Measurements from ENCODE around the gene EIF4A3.

Gene EIF4A3

DNA sequence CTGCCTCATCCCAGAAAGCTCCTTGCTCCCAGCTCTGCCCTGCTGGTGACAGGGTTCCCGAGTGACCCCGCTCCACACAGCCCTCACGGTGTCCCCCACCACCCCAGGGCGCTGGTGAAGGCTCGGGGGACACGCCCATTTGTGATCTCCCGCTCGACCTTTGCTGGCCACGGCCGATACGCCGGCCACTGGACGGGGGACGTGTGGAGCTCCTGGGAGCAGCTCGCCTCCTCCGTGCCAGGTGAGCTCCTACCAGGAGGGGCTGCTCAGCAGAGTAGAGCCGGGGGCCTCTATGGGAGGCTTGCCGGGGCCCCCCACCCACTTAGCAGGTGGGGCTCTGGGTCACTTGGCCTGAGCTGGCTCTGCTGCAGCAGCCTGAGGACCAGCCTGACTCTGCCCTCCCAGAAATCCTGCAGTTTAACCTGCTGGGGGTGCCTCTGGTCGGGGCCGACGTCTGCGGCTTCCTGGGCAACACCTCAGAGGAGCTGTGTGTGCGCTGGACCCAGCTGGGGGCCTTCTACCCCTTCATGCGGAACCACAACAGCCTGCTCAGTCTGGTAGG, 34.4 kb downstream of the EIF4A3 start:
- no peak for DNase-seq (ENCODE audit: low read depth)

DNA sequence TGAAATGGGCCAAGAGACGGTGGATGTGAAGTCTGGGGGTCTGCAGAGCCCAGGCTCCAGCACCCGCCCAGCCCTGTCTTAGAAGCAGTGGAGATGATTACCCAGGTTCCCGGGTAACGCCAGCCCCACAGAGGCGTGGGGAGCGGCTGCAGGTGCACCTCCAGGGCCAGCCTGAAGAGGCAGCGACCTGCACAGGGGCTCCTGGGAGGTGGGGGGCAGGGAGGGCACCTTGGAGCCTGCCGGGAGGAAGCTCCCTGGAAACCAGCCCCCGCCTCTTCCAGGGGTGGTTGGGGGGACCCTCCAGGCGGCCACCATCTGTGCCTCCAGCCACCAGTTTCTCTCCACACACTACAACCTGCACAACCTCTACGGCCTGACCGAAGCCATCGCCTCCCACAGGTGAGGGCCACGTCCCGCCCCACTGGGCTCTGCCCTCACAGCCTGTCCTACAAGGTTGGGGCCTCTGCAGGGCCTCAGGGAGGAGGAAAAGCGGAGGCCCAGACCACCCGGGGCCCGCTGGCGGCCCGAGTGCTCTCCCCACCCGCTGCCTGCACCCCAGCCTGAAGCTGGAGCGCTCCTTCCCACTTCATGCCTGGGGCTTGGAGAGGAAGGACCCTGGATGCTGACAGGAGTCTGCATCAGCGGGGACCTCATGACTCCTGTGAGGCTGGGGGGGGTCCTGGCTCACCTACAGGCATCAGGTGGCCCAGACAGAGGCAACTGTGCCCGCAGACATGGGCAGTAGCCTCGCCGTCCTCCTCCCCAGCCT, 35.0 kb downstream of the EIF4A3 start:
- DNase-seq (ENCODE audit: low read depth): no peak

DNA sequence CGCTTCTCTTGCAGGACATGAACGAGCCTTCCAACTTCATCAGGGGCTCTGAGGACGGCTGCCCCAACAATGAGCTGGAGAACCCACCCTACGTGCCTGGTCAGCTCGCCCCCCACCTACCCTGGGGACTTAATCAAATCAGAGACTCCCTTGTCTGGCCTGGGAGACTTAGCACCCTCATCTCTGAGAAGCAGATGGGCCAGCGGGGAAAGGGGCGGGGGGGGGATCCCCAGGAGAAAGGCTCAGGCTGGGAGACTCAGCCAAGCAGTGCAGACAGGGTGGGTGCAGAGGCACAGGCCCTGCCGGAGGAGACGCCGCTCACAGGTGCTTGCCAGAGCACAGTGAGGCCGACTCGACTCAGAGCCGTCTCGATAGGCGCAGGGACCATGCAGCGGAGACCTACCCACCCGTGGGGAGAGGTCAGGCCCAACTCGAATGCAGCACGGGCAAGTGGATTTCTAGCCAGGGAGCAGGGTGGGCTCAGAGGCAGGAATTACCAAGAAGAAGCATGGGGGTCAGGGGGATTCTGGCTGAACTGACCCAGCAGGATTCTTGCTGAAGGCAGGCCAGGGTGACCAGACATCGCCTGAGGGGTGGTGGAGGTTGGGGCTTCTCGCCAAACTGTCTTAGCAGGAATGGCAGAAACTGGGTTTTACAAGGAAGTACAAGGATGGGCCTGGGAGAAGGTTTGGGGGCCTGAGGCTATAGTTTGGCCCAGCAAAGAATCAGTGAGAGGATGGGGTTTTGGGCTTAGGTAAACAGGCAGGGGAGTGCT, 35.8 kb downstream of the EIF4A3 start:
- no peak for DNase-seq (ENCODE audit: low read depth)

DNA sequence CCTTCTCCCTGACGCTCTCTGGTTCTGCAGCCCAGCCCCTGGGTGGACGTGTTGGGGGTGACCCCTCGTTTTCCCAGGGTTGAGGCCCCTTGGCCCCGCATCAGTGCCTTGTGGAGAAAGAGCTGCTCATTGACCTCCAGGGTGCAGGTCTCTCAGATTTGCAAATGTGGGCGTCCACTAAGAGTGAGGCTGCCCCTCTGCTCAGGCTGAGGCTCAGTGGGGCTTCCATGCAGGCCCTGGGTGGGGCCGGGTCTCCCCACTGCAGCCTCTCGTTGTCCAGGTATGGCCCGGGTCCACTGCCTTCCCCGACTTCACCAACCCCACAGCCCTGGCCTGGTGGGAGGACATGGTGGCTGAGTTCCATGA, 36.5 kb downstream of the EIF4A3 start:
- DNase-seq (ENCODE audit: low read depth): no peak

GRCh38 chr17:80109713-80110446, 37.0 kb downstream of the EIF4A3 start:
- DNase-seq (ENCODE audit: low read depth): no peak

DNA sequence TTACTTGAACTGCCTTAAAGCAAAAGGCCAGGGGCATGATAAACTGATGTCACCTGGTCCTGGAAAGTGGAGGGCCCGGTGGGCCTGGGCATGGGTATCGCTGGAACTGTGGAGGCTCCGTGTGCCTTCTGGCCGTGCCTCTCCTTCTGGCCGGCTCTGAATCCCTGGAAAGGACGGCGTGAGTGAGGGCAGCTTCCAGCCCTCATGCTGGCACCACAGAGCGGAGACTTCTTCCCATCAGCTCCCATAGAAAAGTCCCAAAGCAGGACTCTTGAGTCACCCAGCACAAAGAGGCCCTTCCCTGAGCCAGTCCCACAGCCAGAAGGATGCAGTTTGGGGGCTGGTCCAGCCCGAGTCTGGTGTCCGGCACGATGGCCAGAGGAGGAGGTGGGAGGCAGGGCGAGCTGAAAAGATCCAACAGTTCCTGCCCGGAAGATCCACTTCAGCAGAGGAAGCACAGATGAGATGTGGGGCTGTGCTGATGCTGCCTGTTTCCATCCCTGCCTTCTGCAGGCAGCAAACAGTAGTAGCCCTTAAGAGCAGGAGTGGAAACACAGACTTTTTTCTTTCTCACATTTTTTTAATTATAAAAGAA, 37.8 kb downstream of the EIF4A3 start:
- DNase-seq (ENCODE audit: low read depth): no peak

DNA sequence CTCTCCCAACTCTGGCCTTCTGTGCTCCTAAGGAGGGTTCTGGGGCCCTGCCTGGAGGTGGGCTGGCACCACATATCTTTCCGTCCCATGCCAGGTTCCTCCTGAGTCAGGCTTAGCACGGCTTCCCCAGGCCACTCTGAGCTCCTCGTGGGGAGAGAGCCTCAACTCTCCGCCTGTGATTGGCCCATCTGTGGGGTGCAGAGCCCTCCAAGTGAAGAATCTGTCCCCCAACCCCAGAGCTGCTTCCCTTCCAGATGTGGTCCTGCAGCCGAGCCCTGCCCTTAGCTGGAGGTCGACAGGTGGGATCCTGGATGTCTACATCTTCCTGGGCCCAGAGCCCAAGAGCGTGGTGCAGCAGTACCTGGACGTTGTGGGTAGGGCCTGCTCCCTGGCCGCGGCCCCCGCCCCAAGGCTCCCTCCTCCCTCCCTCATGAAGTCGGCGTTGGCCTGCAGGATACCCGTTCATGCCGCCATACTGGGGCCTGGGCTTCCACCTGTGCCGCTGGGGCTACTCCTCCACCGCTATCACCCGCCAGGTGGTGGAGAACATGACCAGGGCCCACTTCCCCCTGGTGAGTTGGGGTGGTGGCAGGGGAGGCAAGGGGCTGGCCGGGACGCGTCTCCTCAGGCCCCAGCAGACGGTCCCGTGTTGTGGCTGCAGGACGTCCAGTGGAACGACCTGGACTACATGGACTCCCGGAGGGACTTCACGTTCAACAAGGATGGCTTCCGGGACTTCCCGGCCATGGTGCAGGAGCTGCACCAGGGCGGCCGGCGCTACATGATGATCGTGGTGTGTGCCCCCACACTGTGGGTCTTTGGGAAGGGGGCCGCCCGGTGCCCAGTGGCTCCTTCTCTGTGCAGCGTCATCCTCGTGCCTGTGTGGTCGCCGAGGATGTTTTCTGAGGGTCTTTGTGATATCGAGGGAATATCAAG, 38.6 kb downstream of the EIF4A3 start:
- no peak for DNase-seq (ENCODE audit: low read depth)

GRCh38 chr17:80107231-80108021, 39.5 kb downstream of the EIF4A3 start:
- no peak for DNase-seq (ENCODE audit: low read depth)

- no peak for DNase-seq (ENCODE audit: low read depth)
These were observed 40.2 kb downstream of the EIF4A3 start for GRCh38 chr17:80106751-80107150.

- no peak for DNase-seq (ENCODE audit: low read depth)
These were observed 40.8 kb downstream of the EIF4A3 start for GRCh38 chr17:80106176-80106575.

GRCh38 chr17:80105762-80106161, 41.2 kb downstream of the EIF4A3 start:
- DNase-seq (ENCODE audit: low read depth): no peak

DNA sequence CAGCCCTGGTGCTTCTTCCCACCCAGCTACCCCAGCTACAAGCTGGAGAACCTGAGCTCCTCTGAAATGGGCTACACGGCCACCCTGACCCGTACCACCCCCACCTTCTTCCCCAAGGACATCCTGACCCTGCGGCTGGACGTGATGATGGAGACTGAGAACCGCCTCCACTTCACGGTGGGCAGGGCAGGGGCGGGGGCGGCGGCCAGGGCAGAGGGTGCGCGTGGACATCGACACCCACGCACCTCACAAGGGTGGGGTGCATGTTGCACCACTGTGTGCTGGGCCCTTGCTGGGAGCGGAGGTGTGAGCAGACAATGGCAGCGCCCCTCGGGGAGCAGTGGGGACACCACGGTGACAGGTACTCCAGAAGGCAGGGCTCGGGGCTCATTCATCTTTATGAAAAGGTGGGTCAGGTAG, 42.0 kb downstream of the EIF4A3 start:
- DNase-seq (ENCODE audit: low read depth): no peak

DNA sequence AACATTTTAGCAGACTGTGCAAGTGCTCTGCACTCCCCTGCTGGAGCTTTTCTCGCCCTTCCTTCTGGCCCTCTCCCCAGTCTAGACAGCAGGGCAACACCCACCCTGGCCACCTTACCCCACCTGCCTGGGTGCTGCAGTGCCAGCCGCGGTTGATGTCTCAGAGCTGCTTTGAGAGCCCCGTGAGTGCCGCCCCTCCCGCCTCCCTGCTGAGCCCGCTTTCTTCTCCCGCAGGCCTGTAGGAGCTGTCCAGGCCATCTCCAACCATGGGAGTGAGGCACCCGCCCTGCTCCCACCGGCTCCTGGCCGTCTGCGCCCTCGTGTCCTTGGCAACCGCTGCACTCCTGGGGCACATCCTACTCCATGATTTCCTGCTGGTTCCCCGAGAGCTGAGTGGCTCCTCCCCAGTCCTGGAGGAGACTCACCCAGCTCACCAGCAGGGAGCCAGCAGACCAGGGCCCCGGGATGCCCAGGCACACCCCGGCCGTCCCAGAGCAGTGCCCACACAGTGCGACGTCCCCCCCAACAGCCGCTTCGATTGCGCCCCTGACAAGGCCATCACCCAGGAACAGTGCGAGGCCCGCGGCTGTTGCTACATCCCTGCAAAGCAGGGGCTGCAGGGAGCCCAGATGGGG, 42.5 kb downstream of the EIF4A3 start:
- DNase-seq (ENCODE audit: low read depth): no peak

DNA sequence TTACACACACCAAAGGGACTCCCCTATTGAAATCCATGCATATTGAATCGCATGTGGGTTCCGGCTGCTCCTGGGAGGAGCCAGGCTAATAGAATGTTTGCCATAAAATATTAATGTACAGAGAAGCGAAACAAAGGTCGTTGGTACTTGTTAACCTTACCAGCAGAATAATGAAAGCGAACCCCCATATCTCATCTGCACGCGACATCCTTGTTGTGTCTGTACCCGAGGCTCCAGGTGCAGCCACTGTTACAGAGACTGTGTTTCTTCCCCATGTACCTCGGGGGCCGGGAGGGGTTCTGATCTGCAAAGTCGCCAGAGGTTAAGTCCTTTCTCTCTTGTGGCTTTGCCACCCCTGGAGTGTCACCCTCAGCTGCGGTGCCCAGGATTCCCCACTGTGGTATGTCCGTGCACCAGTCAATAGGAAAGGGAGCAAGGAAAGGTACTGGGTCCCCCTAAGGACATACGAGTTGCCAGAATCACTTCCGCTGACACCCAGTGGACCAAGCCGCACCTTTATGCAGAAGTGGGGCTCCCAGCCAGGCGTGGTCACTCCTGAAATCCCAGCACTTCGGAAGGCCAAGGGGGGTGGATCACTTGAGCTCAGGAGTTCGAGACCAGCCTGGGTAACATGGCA, 43.4 kb downstream of the EIF4A3 start:
- no peak for DNase-seq (ENCODE audit: low read depth)

GRCh38 chr17:80102664-80103448, 44.1 kb downstream of the EIF4A3 start:
- DNase-seq (ENCODE audit: low read depth): no peak

- no peak for DNase-seq (ENCODE audit: low read depth)
These were observed 44.8 kb downstream of the EIF4A3 start for GRCh38 chr17:80101946-80102663.
